GM21528 (cell line): Measurements from ENCODE around the gene SGSH.
"Not testable (repeated sequence)": the region's sequence is repeated elsewhere in the genome, so short reads cannot be mapped to it uniquely, and the experiment has no call there.

ENCODE experiments used
- ATAC-seq: cut with Tn5 transposase; IDR thresholded peaks from one replicate; pipeline ENCODE4 v1.9.1; 2021; ENCODE audit warnings: mild to moderate bottlenecking, moderate library complexity; ENCODE audit not compliant: unreplicated experiment, low FRiP score

SGSH gene

DNA sequence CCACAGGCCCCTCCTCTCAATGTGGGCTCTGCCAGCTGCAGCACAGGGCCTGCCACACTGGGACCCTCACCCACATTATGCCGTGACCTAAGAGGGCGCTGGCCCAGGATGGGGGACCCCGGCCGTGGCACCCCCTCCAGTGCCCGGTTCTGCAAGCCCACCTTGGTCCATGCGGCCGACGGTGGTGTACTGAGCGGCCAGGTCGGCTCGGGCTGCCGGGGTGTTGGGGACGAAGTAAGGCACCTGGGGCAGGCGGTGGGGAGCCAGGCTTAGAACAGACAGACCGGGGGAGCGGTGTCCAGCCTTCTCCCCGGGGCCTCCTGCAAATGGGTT is 6.5 kb downstream of the SGSH start:
- ATAC-seq, result no peak

DNA sequence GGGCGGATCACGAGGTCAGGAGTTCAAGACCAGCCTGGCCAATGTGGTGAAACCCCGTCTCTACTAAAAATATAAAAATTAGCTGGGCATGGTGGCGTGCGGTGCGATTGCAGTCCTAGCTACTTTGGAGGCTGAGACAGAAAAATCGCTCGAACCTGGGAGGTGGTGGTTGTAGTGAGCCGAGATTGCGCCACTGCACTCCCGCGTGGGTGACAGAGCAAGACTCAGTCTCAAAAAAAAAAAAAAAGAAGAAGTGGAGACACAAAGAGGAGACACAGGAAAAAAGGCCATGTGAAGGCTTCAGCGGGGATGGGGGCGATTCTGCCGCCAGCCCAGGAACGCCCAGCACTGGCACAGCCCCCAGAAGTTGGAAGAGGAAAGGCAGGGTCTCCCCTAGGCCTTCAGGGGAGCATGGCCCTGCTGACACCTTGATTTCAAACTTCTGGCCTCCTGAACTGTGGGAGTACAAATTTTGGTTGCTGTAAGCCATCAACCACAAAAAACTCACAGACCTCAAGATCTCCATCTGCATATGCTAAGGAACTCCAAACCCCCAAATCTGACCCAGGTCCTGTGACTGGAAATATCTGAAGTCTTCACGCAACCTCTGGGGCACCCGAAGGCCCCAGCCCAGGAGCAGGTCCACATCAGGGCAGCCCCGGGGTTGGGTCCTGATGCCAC is 7.0 kb downstream of the SGSH start:
- ATAC-seq, result no peak

DNA sequence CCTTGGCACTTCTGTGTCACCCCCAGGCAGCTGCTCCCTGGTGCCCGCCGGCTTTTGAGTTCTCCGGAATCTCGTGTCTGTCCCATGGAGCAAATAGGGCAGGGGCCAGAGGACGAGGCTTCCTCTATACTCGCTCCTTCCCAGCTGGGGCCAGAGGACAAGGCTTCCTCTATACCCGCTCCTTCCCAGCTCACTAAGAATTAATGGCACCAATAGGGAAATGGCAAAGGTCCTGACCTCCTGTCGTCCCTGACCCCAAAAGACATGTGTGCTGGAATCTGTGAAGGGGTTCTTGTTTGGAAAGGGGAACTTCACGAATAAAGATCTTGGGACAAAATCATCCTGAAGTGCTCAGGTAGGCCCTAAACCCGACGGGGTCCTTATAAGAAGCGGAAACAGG is 7.6 kb downstream of the SGSH start:
- ATAC-seq, result no peak

DNA sequence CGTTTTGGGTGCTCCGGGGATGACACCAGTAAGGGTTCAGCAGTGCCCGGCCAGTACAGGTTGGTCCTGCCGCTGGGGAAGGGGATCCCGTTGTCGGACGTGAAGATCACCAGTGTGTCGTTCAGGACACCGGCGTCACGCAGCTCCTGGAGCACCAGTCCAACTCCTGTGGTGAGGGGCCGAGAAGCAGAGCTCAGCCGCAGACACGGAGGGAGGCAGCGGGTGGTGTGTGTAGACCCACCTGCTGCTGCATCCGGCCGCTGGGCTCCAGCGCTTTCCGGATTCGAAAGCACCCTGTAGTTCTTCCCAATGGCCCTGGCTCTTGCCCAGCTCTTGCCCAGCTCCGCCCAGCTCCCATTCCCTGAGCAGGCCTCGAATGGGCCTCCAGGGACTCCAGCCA is 8.0 kb downstream of the SGSH start:
- ATAC-seq, result no peak

DNA sequence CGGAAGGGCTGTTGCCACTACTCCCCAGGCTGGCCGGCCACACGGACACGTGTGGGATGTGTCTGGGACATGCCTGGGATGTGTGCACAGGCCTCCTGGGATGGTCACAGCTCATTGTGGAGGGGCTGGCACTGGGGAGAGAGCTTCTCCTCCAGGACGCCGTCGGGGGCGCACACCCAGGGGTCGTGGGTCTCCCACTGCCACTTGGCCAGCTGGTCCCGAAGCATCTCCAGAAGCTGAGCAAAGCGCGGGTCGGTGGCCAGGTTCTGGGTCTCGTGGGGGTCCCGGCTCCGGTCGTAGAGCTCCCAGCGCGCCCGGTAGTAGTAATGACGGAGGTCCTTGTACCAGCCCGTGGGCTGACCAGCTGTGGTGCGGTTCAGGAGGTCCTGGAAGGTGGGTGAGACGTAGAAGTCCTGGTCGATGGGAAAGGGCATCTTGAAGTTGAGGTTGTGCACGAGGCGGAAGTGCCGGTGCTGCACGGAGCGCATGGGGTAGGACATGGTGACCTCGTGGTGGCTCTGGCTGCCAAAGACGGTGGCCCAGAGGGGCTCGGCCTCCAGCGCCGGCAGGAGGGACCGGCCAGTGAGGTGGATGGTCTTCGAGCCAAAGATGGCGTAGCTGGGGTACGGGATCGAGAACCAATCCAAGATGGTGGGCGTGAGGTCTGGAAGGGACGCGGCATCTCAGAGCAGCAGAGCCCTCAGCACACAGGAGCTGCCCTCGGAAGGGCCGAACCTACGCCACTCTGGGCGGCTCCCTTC is 9.6 kb downstream of the SGSH start:
- no peak for ATAC-seq

DNA sequence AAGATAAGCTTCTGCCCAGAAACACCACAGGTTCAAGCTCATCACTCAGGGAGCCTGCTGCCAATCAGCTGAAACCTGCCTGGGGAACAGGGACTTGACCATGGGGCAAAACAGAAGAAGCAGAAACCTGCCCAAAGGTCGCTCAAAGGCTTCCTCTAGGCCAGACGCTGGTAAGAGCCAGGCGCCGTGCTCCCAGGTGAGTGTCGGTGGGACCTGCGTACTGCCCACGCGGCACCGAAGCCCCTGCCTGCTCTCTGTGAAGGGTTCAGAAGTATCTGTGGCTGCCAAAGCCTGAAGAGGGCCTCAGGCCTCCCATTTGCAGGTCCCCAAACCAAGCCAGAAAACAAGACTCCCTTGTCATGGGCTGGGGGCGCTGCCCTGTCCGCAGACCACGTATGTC is 10.4 kb downstream of the SGSH start:
- ATAC-seq, result no peak

DNA sequence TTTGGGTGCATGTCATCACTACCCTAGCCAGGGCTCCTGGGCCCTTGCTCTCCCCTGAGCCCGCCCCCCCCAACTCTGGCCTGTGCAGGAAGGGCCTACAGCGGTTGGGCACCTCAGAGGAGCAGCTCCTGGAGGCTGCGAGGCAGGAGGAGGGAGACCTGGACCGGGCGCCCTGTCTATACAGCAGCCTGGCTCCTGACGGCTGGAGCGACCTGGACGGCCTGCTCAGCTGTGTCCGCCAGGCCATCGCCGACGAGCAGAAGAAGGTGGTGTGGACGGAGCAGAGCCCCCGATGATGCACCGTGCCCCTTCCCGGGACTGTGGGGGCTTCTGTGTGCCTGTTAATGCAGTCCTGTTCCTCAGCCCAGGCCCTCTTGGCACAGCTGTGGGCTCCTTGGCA is 12.1 kb downstream of the SGSH start:
- ATAC-seq, result no peak

DNA sequence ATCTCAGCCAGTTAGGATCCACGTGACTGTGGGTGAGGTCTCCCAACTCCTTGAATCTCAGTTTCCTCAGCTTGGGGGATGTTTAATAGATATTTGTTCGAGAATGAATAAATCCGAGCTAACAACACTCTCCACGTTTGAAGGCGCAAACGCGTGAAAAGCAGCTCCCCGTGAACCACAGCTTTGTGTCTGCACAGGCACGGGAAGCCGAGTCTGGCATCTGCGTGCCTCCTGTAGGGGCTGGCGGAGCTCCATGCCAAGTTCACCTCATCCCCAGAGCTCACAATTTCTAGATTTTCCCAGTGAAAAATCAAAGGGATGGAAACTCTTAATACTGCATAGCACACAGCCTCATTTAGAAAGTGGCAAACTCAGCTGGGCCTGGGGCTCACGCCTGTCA is 14.3 kb downstream of the SGSH start:
- no peak for ATAC-seq

DNA sequence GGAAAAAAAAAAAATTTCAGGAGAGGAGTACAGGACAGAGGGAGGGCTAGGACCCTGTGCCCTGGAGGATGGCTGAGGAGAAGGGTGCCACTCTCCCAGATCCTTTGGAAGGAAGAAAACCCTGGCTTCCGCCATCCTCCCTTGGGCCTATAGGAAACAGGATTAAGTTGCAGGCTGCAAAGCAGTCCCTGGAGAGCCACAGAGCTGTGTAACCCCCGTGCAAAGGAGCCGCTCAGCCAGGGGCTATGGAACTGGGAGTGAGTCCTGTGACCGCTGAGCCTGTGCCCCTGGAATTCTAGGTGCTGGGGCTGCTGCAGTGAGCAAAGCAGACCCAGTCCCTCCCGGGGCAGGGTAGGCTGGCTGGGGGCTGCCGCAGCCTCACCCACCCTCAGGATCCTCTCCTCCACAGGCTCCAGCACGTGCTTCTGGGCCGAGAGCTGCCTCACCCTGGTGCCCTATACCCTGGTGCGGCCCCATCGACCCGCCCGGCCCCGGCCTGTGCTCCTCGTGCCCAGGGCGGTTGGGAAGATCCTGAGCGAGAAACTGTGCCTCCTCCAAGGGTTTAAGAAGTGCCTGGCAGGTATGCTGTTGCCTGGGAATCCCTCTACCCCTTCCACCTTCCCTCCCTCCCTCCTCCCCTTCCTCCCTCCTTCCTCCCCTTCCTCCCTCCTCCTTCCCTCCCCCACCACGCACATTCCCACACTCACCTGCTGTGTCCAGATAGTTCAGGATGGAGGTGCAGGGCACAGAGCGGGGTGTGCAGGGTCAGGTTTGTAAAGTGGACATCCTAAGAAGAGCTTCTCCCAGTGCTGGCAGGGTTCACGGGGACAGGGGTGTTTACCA is 15.3 kb downstream of the SGSH start:
- no peak for ATAC-seq

DNA sequence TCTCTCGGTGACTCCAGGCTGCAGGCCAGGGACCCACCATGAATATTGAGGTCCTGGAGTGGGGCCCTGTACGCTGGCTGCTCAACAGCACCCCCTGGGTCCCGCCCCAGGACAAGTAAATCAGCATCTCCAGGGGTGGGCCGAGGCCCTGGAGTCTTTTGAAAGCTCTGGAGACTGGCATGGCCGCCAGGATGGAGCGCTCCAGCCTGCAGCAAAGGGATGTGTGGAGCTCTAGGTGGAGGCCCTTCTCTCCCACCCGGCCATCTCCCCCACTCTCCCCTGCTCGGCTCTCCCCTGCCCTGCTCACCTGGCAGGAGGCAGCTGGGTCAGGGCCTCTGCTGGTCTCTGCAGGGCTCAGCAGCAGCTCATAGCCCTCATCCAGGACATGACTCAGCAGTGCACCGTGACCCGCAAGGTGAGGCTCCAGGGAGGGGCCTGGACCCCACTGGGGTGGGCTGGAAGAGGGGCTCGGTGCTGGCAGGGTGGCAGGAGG is 16.6 kb downstream of the SGSH start:
- no peak for ATAC-seq

DNA sequence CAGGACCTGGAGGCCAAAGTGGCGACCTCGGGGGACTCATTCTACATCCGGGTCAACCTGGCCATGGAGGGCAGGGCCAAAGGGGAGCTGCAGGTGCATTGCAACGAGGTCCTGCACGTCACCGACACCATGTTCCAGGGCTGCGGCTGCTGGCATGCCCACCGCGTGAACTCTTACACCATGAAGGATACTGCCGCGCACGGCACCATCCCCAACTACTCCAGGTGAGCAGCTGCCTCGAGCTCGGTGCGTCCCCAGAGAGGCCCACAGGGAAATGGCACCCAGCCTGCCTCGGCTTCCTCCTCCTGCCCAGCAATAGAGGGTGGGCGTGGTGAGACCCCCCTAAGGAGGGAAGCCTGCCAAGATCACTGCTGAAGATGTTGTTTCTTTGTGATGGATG is 17.9 kb downstream of the SGSH start:
- ATAC-seq, result no peak

DNA sequence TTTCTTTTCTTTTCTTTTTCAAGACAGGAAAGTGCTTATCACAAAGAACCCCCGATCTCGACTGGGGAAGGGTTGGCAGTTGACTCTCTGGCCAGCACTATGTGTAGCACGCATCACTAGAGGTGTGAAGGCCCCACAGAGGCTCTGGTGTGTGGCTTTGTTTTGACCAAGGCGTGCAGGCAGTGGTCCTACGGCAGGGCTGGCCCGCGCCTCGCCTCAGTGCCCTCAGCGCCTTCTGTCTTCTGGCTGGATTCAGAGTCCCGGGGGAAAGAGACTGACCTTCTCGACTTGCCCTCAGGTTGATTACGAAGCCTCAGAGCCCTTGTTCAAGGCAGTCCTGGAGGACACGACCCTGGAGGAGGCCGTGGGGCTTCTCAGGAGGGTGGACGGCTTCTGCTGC is 18.7 kb downstream of the SGSH start:
- ATAC-seq, result no peak

DNA sequence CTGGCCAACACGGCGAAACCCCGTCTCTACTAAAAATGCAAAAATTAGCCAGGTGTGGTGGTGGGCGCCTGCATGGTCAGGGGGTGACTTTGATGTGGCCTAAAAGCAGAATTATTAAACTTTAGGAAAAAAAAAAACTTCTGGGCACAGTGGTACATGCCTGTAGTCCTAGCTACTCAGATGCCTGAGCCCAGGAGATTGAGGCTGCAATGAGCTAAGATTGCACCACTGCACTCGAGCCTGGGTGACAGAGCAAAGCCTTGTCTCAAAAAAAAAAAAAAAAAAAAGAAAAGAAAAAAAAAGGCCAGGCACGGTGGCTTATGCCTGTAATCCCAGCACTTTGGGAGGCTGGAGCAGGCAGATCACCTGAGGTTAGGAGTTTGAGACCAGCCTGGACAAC is 20.8 kb downstream of the SGSH start:
- ATAC-seq, result not testable (repeated sequence)

DNA sequence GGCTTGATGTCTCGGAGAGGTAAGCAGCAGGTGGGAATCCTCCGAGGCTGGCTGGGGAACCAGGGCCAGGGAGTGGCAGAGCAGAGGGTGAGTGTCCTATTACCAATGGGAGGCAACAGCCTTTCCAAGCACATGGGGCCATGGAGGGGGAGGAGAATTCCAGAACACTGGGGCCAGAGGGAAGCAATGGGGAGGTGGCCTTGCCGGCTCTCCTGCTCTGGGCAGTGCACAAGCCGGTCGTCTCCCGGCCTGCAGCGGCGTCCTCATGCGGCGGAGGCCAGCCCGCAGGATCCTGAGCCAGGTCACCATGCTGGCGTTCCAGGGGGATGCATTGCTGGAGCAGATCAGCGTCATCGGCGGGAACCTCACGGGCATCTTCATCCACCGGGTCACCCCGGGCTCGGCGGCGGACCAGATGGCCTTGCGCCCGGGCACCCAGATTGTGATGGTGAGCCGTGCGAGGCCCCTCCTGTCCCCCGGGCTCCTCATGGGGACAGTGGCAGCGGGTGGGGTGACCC is 21.9 kb downstream of the SGSH start:
- ATAC-seq, result no peak

DNA sequence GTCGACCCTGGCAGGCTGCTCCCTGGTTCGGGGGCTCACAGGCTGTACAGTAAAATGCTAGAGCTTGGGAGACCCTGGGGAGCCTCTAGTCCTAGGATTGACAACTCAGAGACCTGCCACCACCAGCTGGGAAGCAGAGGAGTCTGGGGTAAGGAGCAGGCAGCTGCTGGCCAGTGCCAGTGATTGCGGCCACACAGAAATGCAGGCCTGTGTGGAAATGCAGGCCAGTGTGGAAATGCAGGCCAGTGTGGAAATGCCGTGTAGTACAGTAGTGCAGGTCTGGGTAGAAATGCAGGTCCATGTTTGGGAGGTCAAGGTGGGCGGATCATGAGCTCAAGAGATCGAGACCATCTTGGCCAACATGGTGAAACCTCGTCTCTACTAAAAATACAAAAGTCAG is 23.5 kb downstream of the SGSH start:
- ATAC-seq, result no peak

DNA sequence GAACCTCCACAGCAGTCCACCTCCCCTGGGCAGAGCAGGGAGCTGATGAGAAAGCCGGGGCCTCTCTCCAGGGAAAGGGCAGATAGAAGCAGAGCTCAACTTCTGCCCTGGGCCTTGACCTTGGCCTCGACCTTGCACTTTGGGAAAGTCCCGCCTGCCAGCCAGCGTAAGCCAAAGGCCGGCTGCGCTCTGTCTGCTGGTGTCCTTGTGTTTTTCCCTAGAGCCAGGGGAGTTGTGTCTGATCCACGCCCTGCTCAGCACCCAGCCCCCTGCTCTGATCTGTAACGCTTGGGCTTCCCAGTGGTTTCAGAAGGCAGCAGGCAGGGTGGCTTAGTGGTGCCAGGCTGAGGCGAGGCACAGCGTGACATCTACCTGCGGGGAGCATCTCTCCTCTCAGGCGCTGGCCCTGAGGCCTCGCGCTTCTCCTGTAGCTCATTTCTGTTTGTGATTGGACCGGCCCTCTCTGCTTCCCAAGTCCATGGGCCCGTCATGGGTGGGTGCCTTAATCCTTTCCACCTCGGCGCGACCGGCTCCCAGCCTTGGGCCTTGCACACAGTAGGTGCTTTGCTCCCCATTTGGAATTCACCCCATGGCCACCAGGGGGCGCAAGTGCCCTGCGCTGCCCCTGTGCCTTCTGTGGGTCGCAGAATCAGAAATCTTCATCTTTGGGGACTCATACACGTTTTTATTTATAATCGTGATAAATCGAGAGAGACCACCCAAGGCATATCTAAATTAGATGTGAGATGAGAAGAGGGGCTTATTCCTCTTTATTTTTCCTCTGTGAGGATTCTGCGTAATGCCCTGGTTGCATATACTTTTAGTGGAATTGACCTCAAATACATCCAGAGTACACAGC is 24.2 kb downstream of the SGSH start:
- no peak for ATAC-seq

DNA sequence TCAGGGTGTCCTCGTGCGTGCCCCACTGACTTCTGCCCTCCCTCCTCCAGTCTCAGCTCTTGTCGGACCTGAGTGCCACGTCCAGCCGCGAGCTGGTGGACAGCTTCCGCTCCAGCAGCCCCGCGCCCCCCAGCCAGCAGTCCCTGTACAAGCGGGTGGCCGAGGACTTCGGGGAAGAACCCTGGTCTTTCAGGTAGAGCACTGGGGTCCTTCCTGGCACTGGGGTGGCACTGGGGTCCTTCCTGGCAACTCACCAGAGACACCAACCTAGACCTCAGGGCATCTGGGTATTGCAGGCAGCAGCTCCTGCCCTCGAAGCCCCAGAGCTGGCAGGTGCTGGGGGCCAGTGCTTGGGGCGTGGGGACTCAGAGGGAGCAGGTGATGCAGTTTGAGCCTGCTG is 25.0 kb downstream of the SGSH start:
- no peak for ATAC-seq

DNA sequence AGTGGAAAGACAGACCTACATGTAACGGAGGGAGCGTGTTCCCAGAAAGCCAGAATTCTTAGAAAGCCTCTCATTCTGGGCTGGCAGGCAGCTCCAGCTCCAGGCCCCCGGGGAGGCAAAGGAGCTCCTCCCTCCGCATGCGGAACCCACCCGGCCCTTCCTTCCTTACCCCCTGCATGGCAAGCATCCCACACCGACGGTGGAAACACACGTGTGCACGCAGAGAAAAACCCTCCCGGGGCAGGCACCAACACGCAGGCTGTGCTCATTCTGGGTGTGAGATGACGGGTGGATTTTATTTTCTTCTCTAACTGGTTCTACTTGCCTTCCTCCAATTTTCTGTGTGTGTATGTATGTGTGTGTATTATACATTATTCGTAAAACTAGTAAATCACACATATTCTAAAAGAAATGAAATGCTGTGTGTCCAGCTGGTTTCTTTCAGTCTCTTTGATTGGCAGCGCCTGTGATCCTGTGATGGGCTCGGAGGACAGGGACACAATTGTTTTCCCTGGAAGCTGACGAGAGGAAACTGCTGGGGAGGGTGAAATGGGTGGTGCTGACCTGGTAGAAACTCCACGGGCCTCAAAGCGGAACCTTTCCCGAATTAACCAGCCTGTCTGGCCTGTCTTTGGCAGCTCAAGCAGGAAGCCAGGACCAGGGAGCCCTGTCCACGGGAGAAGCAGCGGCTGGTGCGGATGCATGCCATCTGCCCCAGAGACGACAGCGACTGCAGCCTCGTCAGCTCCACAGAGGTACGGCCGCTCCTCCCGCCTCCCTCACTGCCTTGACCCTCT is 28.1 kb downstream of the SGSH start:
- no peak for ATAC-seq

DNA sequence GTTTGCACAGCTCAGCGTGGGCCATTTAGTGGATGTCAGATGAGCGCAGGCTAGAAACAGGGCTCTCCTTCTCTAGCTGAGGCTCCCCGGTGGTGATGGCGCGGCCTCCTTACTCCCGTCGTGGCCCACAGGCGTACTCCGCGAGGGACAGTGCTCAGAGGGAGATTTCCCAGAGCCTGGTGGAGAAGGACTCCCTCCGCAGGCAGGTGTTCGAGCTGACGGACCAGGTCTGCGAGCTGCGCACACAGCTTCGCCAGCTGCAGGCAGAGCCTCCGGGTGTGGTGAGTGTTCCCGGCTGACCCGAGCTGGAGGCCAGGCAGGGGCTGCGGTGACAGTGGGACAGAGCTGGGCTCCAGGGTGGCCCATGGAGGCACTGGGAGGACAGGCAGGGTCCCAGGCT is 28.9 kb downstream of the SGSH start:
- no peak for ATAC-seq

DNA sequence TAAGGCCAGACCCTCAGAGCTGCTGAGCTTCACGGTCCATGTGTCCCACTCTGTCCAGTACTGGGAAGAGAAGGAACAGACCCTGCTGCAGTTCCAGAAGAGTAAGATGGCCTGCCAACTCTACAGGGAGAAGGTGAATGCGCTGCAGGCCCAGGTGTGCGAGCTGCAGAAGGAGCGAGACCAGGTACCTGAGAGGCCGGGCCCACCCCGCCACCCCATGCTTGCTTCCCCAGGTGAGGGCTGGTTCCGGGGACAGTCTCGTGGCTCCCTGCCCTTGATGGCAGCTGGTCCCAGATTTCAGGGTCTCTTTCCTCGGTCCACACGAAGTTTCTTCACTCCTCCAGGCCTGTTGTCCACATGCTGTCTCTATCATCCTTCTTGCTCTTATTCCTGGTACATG is 29.4 kb downstream of the SGSH start:
- no peak for ATAC-seq
